ENCODE data around the gene WDR64.
"Not testable (repeated sequence)": the region's sequence is repeated elsewhere in the genome, so short reads cannot be mapped to it uniquely, and the experiment has no call there.

WDR64 gene

DNA sequence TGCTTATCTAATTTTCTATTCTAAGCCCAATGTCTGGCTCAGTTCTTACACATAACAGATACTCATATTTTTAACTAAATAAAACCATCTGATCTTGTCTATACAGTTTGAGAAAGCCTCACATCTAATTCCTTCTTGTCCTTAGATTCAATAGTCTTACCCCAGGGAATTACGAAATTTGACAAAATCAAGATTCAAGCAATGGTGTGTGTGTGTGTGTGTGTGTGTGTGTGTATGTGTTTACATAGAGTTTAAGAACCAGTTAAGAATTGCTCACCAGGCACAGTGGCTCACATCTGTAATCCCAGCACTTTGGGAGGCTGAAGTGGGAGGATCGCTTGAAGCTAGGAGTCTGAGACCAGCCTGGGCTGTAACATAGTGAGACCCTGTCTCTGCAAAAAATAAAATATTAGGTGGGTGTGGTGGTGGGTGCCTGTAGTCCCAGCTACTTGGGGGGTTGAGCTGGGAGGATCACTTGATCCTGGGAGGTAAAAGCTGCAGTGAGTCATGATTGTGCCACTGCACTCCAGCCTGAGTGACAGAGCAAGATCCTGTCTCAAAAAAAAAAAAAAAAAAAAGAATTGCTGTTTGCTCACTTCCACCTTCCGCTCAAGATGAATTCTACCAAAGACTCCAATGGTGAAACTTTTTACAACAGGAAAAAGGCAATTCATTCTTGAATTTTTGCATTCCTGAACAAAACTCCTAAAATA, 6.2 kb downstream of the WDR64 start:
- DNase-seq (ENCODE audit: low read depth in 2 of 2): no peak

GRCh38 chr1:241659016-241659415, 6.9 kb downstream of the WDR64 start:
- not testable (repeated sequence) for DNase-seq (ENCODE audit: low read depth in 2 of 2)

DNA sequence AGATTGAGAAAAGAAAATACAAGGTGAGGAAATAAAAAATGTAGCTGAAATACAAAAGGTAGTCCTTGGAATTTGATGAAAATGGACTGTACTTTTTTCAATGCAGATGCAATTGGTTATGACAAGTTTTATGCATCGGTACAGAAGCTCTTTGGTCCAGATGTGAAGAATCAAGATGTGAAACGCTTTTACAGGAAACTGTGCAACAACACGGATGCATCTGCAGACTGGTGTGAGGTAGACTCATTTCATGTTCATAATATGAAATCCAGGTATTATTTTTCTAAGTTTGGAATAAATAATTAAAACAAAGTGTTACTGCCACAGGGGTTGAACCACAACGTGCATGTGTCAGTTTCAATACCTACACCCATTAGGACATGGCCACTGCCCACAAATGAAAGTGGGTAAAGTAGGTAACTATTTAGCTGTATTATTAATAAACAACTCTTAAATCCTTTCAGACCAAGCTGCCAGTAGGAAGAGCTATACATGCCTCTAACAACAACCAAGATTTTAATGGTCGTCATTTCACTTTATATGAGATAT, 8.4 kb downstream of the WDR64 start:
- DNase-seq (ENCODE audit: low read depth in 2 of 2): no peak

DNA sequence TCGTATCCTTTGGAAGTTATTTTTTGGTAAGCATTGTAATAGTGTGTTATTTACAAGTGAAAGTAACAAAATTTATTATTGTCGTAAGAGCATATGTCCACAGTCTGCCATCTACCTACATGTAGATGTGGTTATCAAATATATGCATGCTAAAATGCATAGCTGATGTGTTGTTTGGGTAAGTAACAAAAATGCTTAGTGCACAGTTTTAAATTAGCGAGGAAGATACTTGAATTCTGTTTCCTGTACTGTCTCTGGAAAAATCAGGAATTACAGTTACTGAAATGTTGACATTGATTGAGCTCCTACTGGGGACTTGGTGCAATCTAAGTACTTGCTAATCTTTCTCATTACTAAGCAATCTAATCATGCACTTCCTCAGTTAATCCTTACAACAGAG, 14.3 kb downstream of the WDR64 start:
- DNase-seq (ENCODE audit: low read depth in 2 of 2): no peak

- no peak for DNase-seq (ENCODE audit: low read depth in 2 of 2)
Measured at GRCh38 chr1:241672301-241672700, 20.2 kb downstream of the WDR64 start.

DNA sequence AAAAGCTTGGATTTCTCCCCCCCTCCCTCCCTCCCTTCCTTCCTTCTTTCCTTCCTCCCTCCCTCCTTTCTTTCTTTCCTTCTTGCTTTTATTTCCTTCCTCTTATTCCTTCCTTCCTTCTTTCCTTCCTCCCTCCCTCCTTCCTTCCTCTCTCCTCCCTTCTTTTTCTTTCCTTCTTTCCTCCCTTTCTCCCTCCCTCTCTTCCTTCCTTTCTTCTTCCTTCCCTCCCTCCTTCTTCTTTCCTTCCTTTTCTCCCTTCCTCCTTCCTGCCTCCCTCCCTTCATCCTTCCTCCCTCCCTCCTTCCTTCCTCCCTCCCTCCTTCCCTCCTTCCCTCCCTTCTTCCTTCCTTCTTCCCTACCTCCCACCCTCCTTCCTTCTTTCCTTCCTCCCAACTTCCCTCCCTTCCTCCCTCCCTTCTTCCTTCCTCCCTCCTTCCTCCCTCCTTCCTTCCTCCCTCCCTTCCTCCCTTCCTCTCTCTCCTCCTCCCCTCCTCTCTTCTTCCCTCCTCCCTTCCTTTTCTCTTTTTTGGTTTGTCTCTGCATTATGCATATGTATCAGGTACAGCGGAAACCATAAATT, 22.8 kb downstream of the WDR64 start:
- DNase-seq (ENCODE audit: low read depth in 2 of 2): no peak

- no peak for DNase-seq (ENCODE audit: low read depth in 2 of 2)
Measured at GRCh38 chr1:241675983-241676382, 23.9 kb downstream of the WDR64 start.

GRCh38 chr1:241677201-241677600, 25.1 kb downstream of the WDR64 start:
- DNase-seq (ENCODE audit: low read depth in 2 of 2): no peak

DNA sequence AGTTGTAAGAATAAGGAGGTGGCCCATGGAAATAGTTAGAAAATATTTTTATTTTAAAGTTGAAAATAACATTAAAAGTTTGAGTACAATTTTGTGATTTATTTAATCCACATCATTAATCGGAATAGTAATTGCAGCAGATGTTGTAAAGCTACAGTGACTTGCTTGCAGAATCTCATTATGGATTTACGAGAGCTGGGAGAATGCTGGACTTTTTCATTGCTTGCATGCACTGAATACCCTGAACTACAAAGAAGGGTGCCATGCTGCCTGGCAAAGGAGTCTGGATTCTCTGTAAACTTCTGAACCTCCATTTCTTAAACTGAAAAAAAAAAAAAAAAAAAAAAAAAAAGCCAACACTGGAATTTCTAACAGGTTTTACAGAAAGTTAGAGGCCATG, 26.5 kb downstream of the WDR64 start:
- no peak for DNase-seq (ENCODE audit: low read depth in 2 of 2)

DNA sequence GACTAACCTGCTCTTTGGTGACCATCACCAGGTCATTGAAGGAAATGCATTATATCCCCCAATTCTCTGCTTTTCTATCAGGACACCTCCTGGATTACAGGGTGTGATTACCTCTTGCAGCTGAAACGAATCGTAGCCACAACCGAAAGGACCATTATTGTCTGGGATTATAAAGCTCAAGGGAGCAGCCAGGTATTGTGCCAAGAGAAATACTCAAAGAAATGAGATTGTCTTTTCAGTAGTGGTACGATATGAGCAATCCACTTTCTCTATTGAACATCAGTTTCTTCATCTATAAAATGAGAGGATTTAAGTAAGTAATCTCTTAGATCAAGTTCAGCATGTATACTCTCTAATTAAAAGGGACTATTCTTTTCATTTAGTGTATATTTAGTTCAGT, 27.3 kb downstream of the WDR64 start:
- DNase-seq (ENCODE audit: low read depth in 2 of 2): no peak

GRCh38 chr1:241679961-241680360, 27.9 kb downstream of the WDR64 start:
- DNase-seq (ENCODE audit: low read depth in 2 of 2): no peak

GRCh38 chr1:241681861-241682448, 29.9 kb downstream of the WDR64 start:
- not testable (repeated sequence) for DNase-seq (ENCODE audit: low read depth in 2 of 2)

- DNase-seq (ENCODE audit: low read depth in 2 of 2): no peak
Measured at GRCh38 chr1:241682921-241683320, 30.8 kb downstream of the WDR64 start.

DNA sequence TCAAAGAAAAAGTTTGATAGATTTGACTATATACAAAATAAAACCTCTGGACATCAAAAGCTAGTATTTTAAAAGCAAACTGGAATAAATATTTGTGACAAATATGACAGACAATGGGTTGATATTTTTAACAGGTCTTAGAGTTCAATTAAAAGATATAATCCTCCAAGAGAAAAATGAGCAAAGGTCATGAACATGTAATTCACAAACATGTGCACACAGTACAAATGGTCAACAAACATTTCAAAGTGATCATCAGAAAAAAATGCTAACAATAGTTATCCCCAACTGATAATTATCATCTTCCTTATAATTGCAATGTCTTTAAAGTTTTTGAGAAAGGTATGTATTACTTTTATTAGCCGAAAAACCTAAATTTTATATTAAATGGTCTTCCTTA, 32.0 kb downstream of the WDR64 start:
- DNase-seq (ENCODE audit: low read depth in 2 of 2): no peak

GRCh38 chr1:241688940-241689368, 36.9 kb downstream of the WDR64 start:
- no peak for DNase-seq (ENCODE audit: low read depth in 2 of 2)

GRCh38 chr1:241695246-241696171, 43.4 kb downstream of the WDR64 start:
- no peak for DNase-seq (ENCODE audit: low read depth in 2 of 2)

DNA sequence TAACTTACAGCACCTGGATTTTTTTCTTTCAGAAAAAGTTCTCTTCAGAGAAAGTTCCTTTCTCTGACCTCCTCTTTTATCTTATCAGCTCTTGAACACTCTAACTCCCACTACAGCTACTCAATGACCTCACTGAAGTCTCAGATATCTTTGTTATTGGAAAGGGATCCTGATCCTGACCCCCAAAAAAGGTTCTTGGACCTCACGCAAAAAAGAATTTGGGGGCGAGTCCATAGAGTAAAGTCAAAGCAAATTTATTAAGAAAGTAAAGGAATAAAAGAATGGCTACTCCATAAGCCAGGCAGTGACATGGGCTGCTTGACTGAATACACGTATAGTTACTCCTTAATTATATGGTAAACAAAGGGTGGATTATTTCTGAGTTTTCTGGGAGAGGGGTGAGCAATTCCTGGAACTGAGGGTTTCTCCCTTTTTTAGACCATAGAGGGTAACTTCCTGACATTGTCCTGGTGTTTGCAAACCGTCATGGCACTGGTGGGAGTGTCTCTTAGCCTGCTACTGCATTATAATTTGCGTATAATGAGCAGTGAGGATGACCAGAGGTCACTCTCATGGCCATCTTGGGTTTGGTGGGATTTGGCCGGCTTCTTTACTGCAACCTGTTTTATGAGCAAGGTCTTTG, 44.2 kb downstream of the WDR64 start:
- DNase-seq (ENCODE audit: low read depth in 2 of 2): no peak

DNA sequence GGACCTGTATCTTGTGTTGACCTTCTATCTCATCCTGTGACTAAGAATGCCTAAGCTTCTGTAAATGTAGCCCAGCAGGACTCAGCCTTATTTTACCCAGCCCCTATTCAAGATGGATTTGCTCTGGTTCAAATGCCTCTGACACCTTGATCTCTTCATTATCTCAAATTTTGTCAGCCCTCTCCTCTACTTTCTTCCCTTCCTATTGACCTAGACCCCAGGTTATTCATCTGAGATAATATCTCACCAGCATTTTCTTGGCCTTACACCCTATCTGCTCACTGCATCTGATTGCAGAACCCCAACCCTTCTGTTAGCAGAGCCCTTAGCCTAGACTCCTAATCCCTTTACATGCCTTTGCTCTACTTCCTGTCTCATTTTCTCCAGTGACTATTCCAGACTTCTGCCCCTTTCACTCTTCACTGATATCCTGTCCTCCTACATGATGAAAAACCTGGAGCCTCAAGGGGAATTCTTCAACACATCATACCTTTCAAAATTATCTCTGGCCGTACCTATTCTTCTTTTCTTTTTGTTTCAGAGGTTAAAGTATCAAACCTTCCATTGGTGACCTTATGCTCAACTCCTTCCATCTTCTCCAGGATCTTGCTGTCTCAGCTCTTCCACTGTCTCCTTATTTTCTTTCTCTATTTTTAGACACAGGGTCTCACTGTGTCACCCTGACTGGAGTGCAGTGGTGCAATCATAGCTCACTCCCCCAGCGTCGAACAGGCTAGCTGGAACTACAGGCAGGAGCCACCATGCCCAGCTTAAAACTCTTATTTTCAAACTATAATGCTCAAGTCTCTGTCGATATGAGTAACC, 44.9 kb downstream of the WDR64 start:
- DNase-seq (ENCODE audit: low read depth in 2 of 2): no peak

DNA sequence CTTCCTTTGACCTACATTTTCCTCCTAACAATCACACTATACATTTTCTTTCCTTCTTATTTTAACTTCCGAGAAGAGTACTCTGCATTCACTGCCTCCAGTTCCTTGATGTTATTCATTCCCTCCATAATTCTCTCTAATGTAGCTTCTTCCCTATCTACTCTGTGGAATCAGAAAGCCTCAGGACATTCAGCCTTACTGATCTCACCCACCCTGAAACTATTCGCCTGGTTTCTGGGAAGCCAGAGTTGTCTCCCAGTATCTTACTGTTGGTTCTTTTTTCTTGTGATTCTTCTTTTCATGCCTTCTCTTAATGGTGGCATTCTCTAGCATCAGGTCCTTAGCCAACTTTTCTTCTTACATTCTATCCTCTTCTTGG, 45.5 kb downstream of the WDR64 start:
- no peak for DNase-seq (ENCODE audit: low read depth in 2 of 2)

DNA sequence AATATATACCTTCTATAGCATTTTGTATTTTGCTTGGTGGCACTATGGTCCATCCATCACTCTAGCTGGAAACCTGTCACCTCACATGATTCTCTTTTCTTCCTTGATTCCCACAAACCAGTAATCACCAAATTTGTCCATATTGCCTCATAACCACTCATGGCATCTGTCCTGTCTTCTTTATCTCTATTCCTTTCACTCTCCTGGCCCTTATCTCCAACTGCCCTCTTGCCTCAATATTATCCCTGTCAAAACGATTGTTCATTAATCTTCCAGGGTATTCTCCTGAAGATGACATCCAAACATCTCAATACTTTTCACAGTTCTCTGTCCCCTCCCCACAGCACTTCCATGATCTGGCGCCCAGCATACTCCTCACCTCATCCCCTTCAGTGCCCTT, 46.1 kb downstream of the WDR64 start:
- DNase-seq (ENCODE audit: low read depth in 2 of 2): no peak

All from fibroblast of skin of left biceps (primary cell).